HG03565 (cell line): ENCODE results near the gene MC3R.
A peak's percentile ranks its signal among the peaks of the same experiment; 100 is the strongest.
"Not testable (repeated sequence)": the region's sequence is repeated elsewhere in the genome, so short reads cannot be mapped to it uniquely, and the experiment has no call there.

Experiments used
- ATAC-seq: cut with Tn5 transposase; IDR thresholded peaks from one replicate; pipeline ENCODE4 v1.9.1; 2021; ENCODE audit warnings: mild to moderate bottlenecking, moderate library complexity; ENCODE audit not compliant: unreplicated experiment

The MC3R gene

GRCh38 chr20:56247954-56248782 is at the start of gene MC3R:
MC3R (plus strand) TSS chr20:56248732; CDS start chr20:56248844, 112 bp downstream.
- peak; percentile 62 for ATAC-seq

DNA sequence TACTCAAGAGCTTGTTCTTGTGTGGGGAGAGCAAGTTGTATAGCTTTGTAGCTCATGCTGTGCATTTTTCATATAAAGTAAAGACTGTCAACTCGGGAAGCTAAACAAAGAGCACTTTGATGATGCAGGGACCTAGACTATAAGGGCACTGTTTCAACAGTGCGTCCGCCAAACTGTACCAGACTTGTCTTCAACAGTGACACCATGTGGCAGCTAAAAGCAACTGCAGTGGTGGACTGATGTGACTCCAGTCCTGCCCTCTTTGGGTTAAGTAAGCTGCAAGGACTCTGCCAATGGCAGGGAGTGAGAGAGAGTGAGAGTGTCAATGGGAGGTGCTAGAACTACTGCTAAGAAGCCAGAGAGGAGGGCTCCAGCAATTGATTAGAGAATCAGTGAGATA is 48.1 kb upstream of the MC3R start:
- no peak for ATAC-seq

DNA sequence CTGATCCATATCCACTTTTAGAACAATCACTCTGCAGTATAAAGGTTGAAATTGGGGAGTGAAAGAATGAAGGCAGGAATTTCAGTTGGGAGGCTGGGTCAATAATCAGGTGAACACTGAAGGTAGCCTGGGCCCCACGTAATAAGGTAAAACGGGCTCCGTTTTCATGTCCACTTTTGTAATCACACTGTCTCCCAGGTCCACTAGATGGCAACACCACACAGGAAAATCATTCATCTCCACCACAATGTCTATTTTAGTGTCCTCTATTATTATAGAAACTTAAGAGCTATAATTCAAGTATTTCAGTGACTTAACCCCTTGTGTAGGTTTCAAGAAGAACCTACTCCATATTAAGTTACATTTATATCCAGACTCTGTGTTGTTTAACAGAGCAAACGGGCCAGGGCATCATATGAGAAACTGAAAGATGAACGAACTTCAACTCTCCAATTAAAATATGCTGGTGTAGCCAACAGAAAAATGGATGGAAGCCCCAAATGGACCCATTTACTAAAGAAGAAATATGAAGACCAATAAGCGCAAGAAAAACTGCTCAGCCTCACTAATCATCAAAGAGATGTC is 45.9 kb upstream of the MC3R start:
- ATAC-seq, result no peak

GRCh38 chr20:56204206-56204605 is 44.3 kb upstream of the MC3R start:
- no peak for ATAC-seq

DNA sequence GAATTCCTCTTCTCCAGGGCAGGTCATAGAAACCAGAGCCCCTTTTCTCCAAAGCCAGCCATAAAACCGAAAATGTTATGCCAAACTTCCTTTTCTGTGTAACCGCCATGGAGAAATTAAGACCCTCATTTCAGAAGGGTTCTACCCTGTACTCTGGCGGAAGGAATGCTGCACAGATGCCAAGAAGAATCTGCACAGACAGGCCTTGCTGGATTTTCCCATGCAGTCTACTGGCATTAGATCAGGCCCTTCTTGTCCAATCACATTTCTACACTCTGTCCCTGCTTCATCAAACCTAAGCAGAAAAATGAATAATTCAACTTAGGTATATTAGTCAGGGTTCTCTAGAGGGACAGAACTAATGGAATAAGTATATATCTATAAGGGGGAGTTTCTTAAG is 43.2 kb upstream of the MC3R start:
- ATAC-seq, result no peak

- ATAC-seq, result no peak
These were observed 40.9 kb upstream of the MC3R start for GRCh38 chr20:56207656-56208055.

DNA sequence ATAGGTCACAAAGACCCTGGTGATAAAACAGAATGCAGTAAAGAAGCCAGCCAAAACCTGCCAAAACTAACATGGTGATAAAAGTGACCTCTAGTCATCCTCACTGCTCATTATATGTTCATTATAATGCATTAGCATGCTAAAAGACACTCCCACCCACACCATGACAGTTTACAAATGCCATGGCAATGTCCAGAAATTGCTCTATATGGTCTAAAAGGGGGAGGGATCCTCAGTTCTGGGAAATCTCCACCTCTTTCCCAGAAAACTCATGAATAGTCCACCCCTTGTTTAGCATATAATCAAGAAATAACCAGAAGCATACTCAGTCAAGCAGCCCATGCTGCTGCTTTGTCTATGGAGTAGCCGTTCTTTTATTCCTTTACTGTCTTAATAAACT is 40.4 kb upstream of the MC3R start:
- no peak for ATAC-seq

GRCh38 chr20:56211051-56211450 is 37.5 kb upstream of the MC3R start:
- ATAC-seq, result no peak

DNA sequence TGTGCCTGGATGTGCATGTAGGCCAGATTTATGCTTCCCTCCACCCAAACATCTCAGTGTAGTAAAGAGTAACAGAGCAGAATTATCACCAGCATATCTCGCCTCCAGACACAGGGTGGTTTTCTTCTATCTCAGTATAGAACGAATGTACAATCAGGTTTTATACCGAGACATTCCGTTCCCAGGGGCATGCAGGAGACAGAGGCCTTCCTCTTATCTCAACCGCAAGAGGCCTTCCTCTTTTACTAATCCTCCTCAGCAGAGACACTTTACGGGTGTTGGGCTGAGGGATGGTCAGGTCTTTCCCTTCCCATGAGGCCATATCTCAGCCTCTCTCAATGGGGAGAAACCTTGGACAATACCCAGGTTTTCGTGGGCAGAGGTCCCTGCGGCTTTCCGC is 36.4 kb upstream of the MC3R start:
- ATAC-seq, result no peak

- no peak for ATAC-seq
These were observed 35.2 kb upstream of the MC3R start for GRCh38 chr20:56213321-56213720.

GRCh38 chr20:56215115-56215514 is 33.4 kb upstream of the MC3R start:
- no peak for ATAC-seq

GRCh38 chr20:56217829-56218228 is 30.7 kb upstream of the MC3R start:
- ATAC-seq, result no peak

DNA sequence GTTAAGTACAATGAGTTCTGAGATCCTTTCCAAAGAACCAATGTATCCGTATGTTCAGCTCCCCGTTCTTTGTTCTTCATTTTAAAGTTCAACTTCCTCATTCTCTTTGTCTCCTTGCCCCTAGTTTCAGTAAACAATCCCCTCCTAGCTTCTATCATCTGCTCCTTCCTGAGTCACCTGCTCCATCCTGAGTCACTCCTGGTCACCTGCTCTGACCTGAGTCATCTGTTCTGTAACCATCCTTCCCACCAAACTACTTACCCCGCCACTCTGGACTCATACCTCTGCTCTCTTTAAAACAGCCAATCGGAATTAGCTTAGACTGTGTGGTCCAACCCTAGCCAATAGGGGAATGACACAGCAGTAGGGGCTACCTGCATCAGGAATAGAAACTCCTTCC is 27.3 kb upstream of the MC3R start:
- ATAC-seq, result not testable (repeated sequence)

GRCh38 chr20:56222201-56222600 is 26.3 kb upstream of the MC3R start:
- ATAC-seq, result no peak

DNA sequence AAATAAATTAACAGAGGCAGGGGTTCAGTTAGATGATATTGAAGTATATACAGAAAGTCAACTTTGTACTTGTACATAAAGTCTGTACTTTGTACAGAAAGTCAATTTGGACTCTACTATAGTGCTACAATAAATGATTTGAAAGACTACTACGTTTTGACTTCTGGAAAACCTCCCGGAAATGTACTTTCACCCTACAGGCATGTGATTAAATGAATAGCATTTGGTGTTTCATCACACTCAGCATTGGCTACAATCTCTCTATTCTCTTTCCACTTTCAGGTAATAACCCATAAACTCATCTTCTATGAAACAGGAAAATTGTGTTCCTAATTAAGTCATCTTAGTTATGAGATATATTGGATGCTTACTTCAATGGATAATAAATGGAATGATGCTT is 25.6 kb upstream of the MC3R start:
- ATAC-seq, result no peak

DNA sequence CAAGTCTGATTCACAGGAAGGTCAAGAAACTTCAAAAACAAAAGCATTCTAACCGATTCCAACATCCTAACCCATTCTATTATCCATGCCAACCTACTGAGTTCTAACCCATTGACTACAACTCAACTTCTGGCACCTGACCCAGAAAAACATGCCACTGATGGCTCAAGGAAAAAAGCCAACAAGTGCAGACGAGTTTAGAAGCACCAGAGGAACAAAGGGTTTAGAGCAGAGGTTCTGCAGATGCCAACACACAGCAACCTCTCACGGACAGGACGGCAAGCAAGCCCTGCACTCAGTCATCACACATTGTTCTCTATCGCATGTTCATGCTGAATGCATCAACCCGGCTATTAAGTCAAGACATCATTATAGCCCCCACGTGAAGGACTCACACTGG is 25.2 kb upstream of the MC3R start:
- no peak for ATAC-seq

DNA sequence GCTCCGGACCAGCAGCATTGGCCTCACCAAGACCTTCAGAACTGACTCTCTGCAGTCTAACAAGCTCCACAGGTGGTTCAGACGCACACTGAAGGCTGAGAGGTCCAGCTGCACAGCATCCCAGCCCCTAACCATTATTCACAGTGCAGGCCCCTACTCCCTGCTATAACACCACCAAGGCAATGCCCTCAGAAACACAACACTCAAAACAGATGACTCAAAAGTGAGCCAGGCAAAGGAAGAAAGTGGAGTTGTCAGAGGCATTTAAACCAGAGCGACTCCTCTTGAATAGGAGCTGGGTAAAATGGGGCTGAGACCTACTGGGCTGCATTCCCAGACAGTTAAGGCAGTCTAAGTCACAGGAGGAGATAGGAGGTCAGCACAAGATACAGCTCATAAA is 20.5 kb upstream of the MC3R start:
- ATAC-seq, result no peak

- ATAC-seq, result no peak
These were observed 18.7 kb upstream of the MC3R start for GRCh38 chr20:56229812-56230211.

GRCh38 chr20:56234110-56234509 is 14.4 kb upstream of the MC3R start:
- no peak for ATAC-seq

DNA sequence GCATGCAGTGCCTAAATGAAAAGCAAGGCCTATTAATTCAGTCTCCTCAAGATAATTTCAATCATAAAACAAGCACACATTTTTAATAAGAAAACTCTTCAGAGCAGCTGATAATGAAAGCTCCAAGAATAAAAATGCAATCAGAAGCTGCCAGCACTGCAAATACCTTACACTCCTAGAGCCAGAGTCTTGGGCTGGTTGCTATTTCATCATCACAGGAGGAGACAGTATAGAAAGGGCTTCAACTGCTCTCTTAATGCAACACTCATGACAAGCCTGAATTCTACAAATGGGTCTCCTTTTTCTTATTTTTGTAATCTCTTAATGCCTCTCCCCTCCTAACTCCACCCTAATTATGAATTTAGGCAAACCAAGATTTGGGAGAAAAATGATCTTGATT is 11.2 kb upstream of the MC3R start:
- ATAC-seq, result no peak

- no peak for ATAC-seq
These were observed 4.3 kb upstream of the MC3R start for GRCh38 chr20:56244259-56244658.

- no peak for ATAC-seq
These were observed 2.8 kb upstream of the MC3R start for GRCh38 chr20:56245761-56246160.
